Activated CD4-positive, alpha-beta T cell treated with anti-CD3 and anti-CD28 coated beads, Interleukin-2, Interleukin-6, amounts not matched to agents 100 ng/mL and 50 ng/mL, durations not matched to agents 16 hours and 8 hours (primary cell): ENCODE results near the gene RPLP2.

ENCODE experiments used
- DNase-seq: peaks from one replicate; pipeline ENCODE4 v3.0.0-alpha.2; 2020

The RPLP2 gene

DNA sequence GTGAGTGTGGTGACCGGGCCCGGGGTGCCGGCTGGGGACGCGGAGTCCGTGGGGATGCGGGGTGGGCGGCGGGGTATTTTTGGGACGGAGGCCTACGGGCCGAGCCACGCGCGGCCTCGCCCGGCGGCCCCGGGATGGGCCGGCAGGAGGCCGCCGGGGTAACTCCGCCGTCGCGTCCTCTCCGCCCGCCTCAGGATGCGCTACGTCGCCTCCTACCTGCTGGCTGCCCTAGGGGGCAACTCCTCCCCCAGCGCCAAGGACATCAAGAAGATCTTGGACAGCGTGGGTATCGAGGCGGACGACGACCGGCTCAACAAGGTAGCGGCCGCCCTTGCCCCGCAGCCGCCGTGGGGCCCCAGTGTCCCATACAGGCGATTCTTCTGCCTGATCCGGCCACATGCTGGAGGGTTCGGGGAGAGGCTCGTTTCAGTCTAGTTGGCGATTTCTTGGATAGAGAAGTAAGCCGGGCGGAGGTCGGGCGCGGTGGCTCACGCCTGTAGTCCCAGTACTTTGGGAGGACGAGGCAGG is 337 bp downstream of the RPLP2 start:
- DNase-seq: no peak

DNA sequence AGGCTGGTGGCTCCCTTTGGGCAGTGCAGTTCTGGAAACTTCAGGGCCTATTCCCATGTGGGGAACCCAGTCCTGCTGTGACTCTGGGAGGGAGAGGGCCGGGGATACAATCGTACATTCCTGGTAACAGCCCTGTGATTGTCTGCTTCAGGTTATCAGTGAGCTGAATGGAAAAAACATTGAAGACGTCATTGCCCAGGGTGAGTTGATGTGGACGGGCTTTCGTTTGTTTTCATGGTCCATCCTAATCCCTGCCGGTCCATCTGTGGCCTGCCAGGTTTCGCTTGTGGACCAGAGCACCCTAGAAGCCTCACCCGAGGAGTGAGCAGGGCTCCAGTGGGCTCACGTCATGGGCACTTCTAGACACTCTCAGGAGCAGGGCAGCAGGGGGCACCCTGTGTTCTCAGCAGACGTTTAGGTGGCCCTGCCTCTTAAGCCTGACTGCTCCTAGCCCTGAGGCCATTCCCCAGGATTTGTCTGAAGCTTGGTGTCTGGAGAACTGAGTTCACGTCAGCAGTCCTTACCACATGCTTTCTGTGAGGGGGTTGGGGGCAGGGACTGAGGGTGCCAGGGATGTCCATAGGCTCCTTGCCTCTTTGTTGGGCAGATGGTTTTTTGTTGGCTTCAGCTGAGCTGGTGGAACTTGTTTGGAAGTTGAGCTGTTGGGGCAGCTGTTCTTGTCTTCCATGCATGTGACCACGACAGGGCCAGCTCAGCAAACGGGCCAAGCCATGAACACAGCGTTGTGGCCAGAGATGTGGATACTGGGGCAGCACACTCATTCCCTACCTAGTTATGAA is 1.9 kb downstream of the RPLP2 start:
- DNase-seq: peak; percentile 23

DNA sequence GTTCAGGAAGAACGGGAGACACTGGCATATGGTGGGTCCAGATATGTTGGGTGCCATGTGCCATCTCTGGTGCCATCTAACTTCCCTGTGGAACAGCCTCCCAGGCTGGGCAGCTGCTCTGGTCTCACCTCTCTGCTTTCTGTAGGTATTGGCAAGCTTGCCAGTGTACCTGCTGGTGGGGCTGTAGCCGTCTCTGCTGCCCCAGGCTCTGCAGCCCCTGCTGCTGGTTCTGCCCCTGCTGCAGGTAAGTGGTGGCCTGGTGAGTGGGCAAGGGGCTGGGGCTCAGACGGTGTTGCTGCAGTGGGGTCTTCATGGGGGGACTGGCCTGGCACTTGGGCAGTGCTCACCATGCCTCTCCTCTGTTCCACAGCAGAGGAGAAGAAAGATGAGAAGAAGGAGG is 2.6 kb downstream of the RPLP2 start:
- DNase-seq: no peak

DNA sequence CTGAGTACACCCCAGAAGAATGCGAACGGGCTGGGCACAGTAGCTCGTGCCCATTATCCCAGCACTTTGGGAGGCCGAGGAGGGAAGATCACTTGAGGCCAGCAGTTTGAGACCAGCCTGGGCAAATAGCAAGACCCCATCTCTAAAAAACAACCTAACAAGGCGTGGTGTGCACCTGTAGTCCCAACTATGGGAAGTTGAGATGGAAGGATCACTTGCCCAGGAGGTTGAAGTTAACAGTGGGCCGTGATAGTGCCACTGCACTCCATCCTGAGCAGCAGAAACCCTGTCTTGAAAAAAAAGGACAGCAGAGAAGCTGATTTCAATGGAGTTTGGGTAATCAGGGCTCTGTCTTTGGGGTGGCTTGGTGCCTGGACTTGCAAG is 3.3 kb downstream of the RPLP2 start:
- DNase-seq: no peak

DNA sequence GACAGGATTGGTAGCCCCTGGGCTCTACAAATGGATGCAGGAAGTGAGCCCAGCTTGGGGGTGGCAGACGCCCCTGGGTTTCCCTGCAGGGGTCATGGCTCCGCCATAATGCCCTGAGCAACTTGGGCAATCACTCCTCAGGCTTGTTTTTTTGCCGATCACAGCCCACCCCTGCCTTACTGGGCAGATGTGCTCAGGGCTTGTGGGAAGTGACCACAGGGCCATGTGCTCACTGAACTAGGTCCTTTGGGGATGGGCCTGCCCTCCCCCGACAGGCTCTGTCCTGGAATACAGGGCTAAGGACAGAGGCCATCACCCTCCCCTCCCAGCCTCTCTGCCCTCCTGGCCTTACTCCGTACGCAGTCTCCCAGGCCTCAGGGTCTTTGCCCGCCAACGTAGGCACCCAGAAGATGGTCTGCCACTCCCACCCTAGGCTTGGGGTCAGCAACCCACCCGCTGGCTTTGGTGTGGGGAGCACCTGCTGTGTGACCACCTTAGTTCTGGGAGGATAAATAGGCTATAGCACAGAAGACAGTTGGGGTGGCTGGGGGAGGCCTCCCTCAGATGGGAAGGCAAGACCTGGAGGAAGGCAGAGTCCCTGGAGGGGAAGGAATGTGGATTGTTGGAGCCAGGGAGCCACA is 3.8 kb downstream of the RPLP2 start:
- peak; percentile 17 for DNase-seq

DNA sequence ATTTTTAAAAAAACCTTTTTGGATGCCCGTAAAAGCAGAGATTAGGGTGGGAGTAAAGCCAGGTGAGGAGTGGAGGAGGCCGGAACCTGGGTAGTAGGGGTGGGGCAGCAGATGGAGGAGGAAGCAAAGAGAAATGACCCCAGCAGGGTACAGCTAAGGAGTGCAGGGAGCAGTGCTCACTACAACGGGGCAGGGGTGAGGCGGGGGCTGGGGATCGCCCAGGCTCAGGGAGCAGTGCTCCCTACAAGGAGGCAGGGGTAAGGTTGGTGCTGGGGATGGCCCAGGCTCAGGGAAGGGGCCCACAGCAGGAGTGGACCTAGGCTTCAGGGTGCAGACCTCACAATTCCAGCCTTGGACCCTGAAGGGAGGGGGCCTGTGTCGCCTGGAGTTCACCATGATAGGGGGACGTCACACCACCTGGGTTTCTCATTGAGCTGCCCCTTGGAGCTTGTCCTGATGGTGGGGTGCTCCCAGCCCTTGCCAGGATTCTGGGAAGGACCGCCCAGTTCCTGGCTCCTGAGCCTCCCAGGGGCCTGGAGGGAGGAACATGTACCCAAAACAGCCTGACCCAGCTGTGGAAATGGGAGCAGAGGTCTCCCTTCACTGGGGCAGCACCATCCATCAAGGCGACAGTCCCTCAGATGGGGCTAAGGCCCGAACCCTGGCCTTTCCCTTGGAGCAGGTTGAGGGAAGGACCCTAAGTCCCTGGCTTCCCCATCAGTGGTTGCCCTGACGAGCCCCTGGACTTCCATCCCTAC is 6.1 kb downstream of the RPLP2 start:
- no peak for DNase-seq

DNA sequence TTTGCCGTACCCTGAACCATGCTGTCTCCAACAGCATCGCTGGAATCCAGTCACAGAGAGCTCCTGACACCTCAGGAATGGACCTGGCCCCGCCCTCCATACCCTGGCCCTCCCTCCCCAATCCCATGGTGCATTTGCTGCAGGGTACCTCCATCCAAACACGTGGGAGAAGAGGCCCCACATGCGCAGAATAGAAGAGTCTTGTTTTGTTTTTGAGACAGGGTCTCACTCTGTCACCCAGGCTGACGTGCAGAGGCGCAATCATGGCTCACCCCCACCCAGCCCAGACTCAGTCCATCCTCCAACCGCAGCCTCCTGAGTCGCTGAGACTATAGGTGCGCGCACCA is 6.6 kb downstream of the RPLP2 start:
- peak; percentile 31 for DNase-seq

DNA sequence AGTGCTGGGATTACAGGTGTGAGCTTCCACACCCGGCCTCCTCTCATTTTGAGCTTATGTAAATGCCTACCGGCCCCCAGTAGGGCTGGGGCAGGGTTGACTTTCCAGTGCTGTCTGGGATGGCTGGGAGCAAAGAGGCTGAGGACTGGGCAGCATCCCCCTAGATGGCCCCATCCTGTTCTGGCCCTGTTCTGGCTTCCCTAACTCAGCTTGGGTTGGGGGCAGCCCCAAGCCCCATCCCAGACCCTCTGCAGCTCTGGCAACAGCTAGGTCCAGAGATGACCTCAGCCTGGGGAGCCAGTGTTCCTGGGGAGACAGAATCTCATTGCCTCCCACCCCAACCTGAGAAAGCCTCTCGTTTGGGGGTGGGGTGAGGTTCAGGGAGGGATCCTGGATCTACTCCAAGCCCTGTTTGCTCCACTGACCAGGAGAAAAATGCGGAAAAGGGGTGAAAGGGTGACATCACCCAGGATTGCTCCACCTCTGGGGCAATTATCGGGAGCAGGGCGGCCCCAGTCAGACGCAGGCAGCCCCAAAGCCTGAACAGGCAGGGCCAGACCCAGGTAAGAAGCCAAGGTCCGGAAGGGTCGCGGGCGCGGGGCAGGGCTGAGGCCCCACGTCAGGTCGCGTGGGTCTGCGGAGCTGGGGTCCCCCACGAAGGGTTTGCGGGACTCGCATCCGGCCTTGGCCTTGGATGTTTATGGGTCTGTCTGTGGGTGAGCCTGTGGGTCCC is 8.8 kb downstream of the RPLP2 start, which contains the start of gene PNPLA2:
TSS of gene PNPLA2 (plus strand) at position 519 of the 733 bp plus-strand sequence. CDS start 805 bp downstream, outside the sequence.
- no peak for DNase-seq

DNA sequence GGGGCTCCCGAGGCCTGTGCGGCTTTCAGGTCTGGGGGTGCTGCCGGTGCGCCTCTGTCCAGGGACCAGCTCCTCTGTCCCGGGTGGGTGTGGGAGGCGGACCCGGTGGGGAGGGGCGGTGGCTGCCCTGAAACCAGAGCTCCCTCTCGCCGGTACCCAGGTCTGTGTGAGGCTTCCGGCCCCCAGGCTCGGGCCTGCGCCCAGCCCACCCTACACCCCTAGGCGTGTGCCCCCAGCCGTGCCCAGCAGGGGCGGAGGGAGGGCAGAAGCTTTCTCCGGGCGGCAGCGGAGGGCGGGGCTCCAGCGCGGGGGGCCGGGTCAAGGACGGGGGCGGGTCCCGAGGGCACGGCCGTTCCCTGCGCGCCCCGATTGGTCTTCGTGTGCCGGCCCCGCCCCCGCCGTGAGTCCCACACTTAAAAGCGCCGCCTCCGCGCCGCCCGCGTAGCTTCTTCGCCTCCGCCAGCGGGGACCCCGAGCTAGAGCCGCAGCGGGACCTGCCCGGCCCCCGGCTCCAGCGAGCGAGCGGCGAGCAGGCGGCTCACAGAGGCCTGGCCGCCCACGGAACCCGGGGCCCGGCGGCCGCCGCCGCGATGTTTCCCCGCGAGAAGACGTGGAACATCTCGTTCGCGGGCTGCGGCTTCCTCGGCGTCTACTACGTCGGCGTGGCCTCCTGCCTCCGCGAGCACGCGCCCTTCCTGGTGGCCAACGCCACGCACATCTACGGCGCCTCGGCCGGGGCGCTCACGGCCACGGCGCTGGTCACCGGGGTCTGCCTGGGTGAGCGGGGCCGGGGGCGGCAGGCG is 9.6 kb downstream of the RPLP2 start:
- peak; percentile 92 for DNase-seq

DNA sequence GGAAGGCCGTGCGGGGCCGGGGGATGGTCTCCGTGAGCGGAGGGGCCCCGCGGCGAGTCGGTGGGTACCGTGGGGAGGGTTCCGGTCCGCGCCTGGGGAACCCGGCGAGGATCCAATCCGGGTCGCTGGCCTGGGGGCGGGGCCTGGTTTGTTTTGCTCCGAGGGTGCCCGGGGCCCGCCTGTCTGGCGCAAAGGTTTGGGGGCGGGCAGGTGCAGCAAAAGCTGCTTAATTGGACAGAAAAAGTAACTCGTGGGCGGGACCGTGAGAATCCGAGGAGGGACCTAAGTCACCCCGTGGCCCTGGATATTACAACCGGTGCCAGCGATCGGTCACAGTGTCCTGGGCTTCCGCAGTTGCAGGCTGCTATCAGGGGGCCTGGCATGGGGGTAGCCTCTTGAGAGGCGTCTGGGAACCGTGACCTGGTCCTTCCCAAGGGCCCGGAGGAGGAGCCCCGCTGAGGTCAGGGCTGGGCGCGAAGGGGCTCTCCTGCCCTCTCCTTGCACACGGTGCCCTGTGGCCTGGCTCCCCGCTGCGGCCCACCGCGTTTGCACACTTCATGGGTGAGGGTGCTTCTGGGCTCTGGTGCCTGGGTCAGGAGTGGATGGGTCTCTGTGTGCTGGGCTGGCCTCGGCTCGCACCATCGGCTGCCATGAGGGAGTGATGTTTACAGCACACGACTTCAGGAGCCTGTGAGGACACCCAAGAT is 10.3 kb downstream of the RPLP2 start:
- peak; percentile 94 for DNase-seq

DNA sequence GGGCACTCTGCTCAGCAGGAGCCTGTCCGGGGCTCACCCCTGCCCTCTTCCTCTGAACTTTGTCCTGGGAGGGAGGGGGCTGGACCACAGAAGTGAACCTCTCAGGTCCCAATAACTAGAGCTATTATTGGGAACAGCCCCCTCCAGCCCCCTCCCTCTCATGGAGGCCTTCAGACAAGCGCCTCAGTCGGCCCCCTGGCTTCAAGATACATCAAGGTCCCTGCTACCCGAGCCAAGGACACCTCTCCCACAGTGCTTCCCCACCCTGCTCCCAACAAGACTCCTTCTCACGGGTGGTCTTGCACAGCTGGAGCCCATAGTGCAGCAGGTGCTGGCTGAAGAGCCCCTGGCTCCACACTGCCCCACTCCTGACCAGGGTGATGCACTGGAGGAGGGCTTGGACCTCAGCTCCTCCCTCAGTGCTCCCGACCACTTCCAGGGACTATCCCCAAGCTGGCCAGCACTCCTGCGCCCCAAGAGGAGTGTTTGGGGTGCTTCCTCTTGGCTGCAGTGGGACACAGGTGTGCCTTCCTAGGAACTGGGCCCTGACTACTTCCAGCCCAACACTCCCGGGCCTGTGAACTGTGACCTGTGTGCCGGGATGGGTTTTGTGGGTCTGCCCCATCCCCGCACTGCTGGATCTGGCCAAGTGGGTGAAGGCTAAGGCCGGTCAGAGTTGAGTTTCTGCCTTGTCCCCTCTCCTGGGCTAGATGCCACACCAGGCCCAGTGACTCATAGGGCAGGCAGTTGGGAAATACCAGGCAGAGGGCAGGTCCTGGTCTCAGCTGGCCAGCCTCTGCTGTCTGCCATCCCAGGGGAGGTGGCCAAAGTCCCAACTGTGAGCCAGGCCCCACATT is 11.1 kb downstream of the RPLP2 start:
- no peak for DNase-seq

DNA sequence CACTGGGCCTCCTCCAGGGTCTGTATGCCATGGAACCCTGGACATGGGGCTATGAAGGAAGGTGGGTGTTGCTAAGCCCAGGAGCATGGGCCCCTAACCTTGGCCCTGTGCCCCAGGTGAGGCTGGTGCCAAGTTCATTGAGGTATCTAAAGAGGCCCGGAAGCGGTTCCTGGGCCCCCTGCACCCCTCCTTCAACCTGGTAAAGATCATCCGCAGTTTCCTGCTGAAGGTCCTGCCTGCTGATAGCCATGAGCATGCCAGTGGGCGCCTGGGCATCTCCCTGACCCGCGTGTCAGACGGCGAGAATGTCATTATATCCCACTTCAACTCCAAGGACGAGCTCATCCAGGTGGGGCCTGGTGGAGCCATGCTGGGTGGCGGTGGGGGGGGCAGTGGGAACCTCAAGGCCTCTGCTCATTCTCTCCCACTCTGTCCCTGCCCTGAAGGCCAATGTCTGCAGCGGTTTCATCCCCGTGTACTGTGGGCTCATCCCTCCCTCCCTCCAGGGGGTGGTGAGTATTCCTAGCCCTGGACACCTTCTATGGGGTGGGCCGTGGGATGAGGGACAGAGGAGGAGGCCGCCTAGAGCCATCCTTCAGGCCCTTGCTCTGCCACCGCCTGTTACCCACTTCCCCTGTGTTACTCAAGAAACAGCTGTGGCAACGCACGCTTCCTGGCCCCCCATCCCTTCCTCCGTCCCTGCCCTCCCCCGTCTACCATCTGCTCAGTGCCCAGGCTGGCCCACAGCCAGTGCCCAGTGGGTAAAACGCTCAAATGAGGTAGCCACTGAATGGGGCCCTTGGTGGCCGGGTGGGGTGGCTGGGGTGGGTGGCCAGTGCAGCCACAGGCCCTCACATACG is 12.0 kb downstream of the RPLP2 start:
- no peak for DNase-seq

DNA sequence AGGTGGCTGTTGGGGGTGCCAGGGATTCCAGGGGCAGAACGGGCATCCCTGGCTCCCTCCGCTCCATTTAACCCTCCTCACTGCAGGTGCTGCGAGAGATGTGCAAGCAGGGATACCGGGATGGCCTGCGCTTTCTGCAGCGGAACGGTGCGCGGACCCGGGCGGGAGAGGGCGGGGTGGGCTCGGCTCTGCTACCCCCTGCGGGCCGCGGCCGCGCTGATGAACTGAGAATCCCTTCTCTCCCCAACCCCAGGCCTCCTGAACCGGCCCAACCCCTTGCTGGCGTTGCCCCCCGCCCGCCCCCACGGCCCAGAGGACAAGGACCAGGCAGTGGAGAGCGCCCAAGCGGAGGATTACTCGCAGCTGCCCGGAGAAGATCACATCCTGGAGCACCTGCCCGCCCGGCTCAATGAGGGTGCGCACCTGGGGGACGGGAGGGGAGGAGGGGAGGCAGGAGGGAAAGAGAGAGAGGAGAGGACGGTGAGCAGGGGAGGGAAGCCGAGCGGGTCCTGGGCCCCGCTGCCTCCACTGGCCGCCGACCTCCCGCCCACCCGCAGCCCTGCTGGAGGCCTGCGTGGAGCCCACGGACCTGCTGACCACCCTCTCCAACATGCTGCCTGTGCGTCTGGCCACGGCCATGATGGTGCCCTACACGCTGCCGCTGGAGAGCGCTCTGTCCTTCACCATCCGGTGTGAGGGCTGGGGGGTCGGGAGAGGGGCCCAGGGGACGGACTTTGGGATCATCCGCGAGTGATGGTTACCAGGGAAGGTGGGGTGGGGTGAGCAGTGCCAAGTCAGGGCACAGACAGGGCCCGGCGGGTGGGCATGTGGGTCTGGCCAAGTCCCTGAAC is 13.9 kb downstream of the RPLP2 start:
- DNase-seq: no peak

DNA sequence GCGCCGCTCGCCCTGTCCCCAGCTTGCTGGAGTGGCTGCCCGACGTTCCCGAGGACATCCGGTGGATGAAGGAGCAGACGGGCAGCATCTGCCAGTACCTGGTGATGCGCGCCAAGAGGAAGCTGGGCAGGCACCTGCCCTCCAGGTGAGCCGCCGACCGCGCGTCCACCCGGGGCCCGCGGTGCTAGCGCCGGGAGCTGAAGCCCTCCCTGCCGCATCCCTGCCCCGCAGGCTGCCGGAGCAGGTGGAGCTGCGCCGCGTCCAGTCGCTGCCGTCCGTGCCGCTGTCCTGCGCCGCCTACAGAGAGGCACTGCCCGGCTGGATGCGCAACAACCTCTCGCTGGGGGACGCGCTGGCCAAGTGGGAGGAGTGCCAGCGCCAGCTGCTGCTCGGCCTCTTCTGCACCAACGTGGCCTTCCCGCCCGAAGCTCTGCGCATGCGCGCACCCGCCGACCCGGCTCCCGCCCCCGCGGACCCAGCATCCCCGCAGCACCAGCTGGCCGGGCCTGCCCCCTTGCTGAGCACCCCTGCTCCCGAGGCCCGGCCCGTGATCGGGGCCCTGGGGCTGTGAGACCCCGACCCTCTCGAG is 14.6 kb downstream of the RPLP2 start:
- no peak for DNase-seq

DNA sequence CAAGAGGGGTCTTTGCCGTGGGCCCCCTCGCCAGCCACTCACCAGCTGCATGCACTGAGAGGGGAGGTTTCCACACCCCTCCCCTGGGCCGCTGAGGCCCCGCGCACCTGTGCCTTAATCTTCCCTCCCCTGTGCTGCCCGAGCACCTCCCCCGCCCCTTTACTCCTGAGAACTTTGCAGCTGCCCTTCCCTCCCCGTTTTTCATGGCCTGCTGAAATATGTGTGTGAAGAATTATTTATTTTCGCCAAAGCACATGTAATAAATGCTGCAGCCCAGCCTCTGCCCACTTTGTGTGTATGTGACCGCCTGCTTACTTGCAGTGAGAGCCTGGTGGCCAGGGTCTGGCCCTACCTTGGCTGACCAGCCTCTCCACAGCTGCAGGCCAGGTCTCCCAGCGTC is 15.2 kb downstream of the RPLP2 start:
- no peak for DNase-seq

DNA sequence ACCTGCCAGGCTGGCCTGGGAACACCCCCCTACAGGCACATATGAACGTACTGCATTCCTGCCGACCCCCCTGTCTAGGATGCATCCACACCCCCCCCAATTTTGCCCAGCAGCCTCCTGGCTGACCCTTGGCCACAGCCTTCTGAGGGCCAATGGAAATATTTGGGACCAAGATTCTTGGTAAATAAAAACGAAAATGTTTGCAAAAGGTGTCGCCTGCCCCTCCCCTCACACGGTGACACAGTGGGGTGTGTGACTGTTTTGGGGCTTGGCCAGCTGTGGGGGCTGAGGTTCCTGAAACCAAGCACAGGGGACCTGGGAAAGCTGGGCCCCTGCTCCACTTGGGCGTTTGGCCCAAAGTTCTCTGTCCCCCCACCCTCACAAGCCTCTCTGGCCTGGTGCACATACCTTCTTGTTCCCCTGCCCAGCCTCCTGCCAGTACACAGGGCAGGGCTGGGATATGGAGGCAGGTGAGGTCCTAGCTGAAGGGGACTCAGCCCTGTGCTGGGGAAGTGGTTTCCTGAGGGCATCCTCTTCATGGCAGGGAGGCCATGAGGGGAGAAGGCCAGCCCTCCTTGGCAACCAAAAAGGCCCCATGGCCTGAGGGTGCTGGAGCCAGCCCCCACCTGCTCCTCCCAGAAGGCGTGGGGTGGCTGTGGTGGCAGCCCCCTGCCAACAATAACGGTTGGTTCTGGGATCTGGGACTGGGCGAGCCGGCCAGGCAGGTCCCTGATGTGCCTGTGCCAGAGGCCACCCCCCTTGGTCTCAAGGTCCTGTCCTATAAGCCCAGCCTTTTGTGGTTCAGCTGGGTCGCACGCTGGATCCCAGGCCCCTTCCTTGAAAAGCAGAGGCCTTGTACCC is 15.8 kb downstream of the RPLP2 start:
- DNase-seq: no peak

DNA sequence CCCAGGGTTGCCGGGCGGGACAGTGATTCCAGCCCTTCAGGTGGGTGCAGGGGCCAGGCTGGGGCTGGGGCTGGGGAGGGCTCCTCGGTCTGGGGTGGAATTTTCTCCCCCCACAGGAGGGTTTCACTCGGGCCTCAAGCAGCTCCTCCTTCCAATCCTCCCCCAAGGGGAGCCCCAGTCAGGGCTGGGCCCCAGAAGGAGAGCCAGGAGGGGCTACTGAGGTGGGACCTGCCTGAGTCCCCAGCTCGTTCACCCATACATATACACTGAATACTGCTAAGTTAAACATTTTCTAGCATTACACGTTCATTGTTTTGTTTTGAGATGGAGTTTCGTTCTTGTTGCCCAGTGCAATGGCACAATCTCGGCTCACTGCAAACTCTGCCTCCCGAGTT is 16.5 kb downstream of the RPLP2 start:
- no peak for DNase-seq
